GM12872 (cell line): ENCODE measurements around the gene GSK3B.
A peak's percentile ranks its signal among the peaks of the same experiment; 100 is the strongest.

Source experiments
- CTCF ChIP-seq: IDR thresholded peaks from 3 replicates; pipeline ENCODE4 v1.5.1; 2011; ENCODE audit warnings: low read depth, mild to moderate bottlenecking, low read length, moderate library complexity; ENCODE audit not compliant: insufficient read depth

The GSK3B gene

GRCh38 chr3:119817583-119818363 is 276.5 kb downstream of the GSK3B start:
- no peak for TF ChIP-seq CTCF

- TF ChIP-seq CTCF: no peak
Measured at GRCh38 chr3:119817071-119817470, 277.2 kb downstream of the GSK3B start.

GRCh38 chr3:119815716-119816115 is 278.5 kb downstream of the GSK3B start:
- no peak for TF ChIP-seq CTCF

GRCh38 chr3:119812491-119813058 is 281.7 kb downstream of the GSK3B start:
- no peak for TF ChIP-seq CTCF

GRCh38 chr3:119810018-119810435 is 284.2 kb downstream of the GSK3B start:
- peak; percentile 69 for TF ChIP-seq CTCF

GRCh38 chr3:119809249-119810017 is 284.8 kb downstream of the GSK3B start:
- TF ChIP-seq CTCF: no peak

GRCh38 chr3:119808843-119809242 is 285.4 kb downstream of the GSK3B start:
- no peak for TF ChIP-seq CTCF
